Uterus (tissue), 4 donors: ENCODE results near the gene C1QTNF5. TPM values are rescaled to one million over a fixed set of nuclear protein-coding genes. Genes with fewer than 3 reads are reported as not detected.
"Not testable (repeated sequence)": the region's sequence is repeated elsewhere in the genome, so short reads cannot be mapped to it uniquely, and the experiment has no call there.

ENCODE experiments used
- DNase-seq, 2 donors: peaks; one replicate each; pipeline ENCODE4 v3.0.0-alpha.2; 2019 to 2020
- H3K27ac ChIP-seq, 2 donors: fragments of 200-600 bp; sonication (generic); 1 replicate in 1 of 2; 2 replicates in 1 of 2; pipeline ENCODE4 v1.5.1; 2016 to 2018
- H3K27me3 ChIP-seq, 2 donors: fragments of 200-600 bp; sonication (generic); one replicate each; pipeline ENCODE4 v1.5.1; 2018 to 2019; ENCODE audit warnings: control low read depth in 1 of 2
- H3K36me3 ChIP-seq, 2 donors: fragments of 200-600 bp; sonication (generic); one replicate each; pipeline ENCODE4 v1.5.1; 2019; ENCODE audit warnings: control low read depth in 1 of 2
- H3K4me1 ChIP-seq, 2 donors: fragments of 200-600 bp; sonication (generic); one replicate each; pipeline ENCODE4 v1.5.1; 2018 to 2019; ENCODE audit warnings: control low read depth in 1 of 2
- H3K4me3 ChIP-seq, 2 donors: fragments of 200-600 bp; sonication (generic); 1 replicate in 1 of 2; 2 replicates in 1 of 2; pipeline ENCODE4 v1.5.1; 2018 to 2019; ENCODE audit warnings: mild to moderate bottlenecking in 1 of 2
- H3K9me3 ChIP-seq, 2 donors: fragments of 200-600 bp; sonication (generic); one replicate each; pipeline ENCODE4 v1.5.1; 2019; ENCODE audit warnings: control low read depth in 1 of 2
- CTCF ChIP-seq, 4 experiments: fragments of 200-600 bp in 2 of 4; fragments of 450-650 bp in 2 of 4; sonication (generic) in 2 of 4; IDR thresholded peaks; one replicate each; pipeline ENCODE4 v1.5.1; 2016 to 2019; ENCODE audit warnings: antibody characterized with exemption in 4 of 4, mild to moderate bottlenecking in 2 of 4, moderate library complexity in 1 of 4
- POLR2A ChIP-seq, 2 donors: fragments of 450-650 bp; IDR thresholded peaks; one replicate each; pipeline ENCODE4 v1.6.1; 2016; ENCODE audit warnings: antibody characterized with exemption in 2 of 2, mild to moderate bottlenecking in 1 of 2, moderate library complexity in 1 of 2
- intact Hi-C: fragments of 100-400 bp; cut with DNase I; formaldehyde crosslinking; loops from one replicate; pipeline ENCODE4 v1.15.1; 2023; ENCODE audit warnings: low total_unique reads
- total RNA-seq, 4 donors: library from RNA; depleted of rRNA in 3 of 4; stranded (reverse); fragments of >200 nt in 3 of 4; gene quantifications; one replicate each; pipeline versions ENCODE4 v1.1.0 to v1.2.4, GENCODE V29; 2014 to 2023
- donor health status: DM: yes; HTN: yes; CAD: no.

The C1QTNF5 gene, protein sequence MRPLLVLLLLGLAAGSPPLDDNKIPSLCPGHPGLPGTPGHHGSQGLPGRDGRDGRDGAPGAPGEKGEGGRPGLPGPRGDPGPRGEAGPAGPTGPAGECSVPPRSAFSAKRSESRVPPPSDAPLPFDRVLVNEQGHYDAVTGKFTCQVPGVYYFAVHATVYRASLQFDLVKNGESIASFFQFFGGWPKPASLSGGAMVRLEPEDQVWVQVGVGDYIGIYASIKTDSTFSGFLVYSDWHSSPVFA
- 10 to 100 TPM in 3 of 4 donors, 1 to 10 TPM in 1; 6.5 to 40.2 (median 35.7) TPM for total RNA-seq

DNA sequence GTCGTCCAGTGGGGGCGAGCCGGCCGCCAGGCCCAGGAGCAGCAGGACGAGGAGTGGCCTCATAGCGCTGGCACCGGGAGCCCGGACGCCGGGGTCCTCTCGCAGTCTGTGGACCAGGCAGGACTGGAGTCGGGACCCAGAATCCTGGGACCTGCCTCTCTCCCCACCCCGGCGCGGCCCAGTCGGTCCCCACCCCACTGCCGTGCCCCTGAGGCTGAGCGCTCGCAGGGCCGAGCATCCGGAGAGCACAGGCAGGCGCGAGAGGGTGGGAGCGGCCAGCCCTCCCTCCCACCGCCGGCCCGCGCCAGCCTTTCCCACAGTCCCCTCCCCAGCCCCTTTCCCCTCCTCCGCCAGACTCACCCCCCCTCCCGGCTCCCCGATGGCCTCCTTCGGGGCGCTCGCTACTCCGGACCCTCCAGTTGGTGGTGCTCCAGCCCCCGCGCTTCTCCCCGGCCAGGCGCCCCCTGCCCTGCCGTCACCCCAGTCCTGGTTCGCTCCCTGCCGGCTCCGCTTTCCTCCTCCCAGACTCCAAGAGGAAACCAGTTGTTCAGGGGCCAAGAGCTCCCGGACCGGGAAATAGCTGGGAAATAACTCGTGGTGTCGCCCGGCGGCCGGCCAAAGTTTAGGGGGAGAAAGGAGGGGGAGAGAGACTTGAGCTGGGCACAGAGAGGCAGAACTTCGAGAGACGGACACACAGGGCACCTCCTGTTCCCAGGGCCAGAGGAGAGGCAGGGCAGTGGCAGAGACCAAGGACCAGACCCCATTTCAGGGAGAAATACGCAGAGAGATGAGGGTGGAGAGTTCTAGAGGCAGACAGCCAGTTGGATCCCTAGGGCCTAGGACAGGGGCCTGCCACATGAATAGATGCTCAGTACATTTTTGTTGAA is at the start of gene C1QTNF5:
Gene C1QTNF5, minus strand, starts transcription at position 549 of the 887 bp plus-strand sequence. Its CDS starts 486 bp downstream, at position 63.
- Histone ChIP-seq H3K27ac (peak within 1 kb of the TSS; percentile 83 to 95), H3K27me3 (no peaks in the 10 kb centered on the region), H3K4me3 (peak within 1 kb of the TSS; percentile 49 to 63), H3K9me3 (no peaks in the 10 kb centered on the region), H3K4me1 (peaks cover 0 to 13% of the 10 kb centered on the region in 2 donors), H3K36me3 (no peaks in the 10 kb centered on the region)
- peak; percentile 87 to 90 for DNase-seq
- TF ChIP-seq CTCF (IDR thresholded peaks at IDR 0.05) = peak in 1 of 4 experiments; percentile 5
- peak in 1 of 2 donors; percentile 46 for TF ChIP-seq POLR2A (IDR thresholded peaks at IDR 0.05)
- intact Hi-C loops = no loop called here

- Histone ChIP-seq H3K27ac (no peak overlapping the region), H3K9me3 (no peaks in the 10 kb centered on the region), H3K4me3 (no peak overlapping the region), H3K36me3 (no peaks in the 10 kb centered on the region), H3K27me3 (no peaks in the 10 kb centered on the region), H3K4me1 (no peaks in the 10 kb centered on the region)
- intact Hi-C loops = no loop called here
- TF ChIP-seq POLR2A (IDR thresholded peaks at IDR 0.05) (no peak), CTCF (IDR thresholded peaks at IDR 0.05) (no peak)
- DNase-seq = no peak
These were observed 49.0 kb upstream of the C1QTNF5 start for GRCh38 chr11:119389611-119390254.

GRCh38 chr11:119388103-119388502 is 47.4 kb upstream of the C1QTNF5 start:
- Histone ChIP-seq H3K4me3 (no peak overlapping the region), H3K27ac (no peak overlapping the region), H3K27me3 (no peaks in the 10 kb centered on the region), H3K9me3 (no peaks in the 10 kb centered on the region), H3K4me1 (no peaks in the 10 kb centered on the region), H3K36me3 (no peaks in the 10 kb centered on the region)
- intact Hi-C loops = no loop called here
- DNase-seq = no peak
- no peak for TF ChIP-seq POLR2A (IDR thresholded peaks at IDR 0.05)
- TF ChIP-seq CTCF (IDR thresholded peaks at IDR 0.05) = no peak

DNA sequence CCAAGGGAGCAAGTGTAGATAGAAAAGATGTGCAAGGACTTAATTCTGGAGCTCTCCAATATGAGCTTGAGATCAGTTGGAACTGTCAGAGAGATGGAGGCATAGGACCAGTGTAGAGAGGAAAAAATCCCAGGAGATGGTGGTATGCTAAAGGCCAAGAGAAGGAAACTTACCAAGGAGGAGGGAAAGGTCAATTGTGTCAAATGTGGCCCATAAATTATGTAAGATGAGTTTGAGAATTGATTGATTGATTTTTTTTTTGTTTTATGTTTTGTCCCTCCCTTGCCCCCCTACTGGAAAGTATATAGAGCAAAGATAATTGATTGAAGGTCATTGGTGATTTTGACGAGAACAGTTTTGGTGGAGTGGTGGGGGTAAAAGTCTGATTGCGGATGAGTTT is 43.6 kb upstream of the C1QTNF5 start:
- Histone ChIP-seq H3K27ac (no peak overlapping the region), H3K27me3 (no peaks in the 10 kb centered on the region), H3K4me1 (no peaks in the 10 kb centered on the region), H3K9me3 (no peaks in the 10 kb centered on the region), H3K36me3 (no peaks in the 10 kb centered on the region), H3K4me3 (no peak overlapping the region)
- intact Hi-C loops = no loop called here
- no peak for DNase-seq
- no peak for TF ChIP-seq POLR2A (IDR thresholded peaks at IDR 0.05)
- TF ChIP-seq CTCF (IDR thresholded peaks at IDR 0.05) = no peak

- intact Hi-C loops, H3K4me3 ChIP-seq, DNase-seq, H3K36me3 ChIP-seq, H3K27me3 ChIP-seq, H3K4me1 ChIP-seq, H3K9me3 ChIP-seq: not testable (repeated sequence)
- peak overlapping the region in 1 of 2 donors; percentile 75 for H3K27ac ChIP-seq
These were observed 41.8 kb upstream of the C1QTNF5 start for GRCh38 chr11:119382513-119382912.
